Panc1 (cell line): Measurements from ENCODE around the gene SCAMP4.

Experiments used
- CTCF ChIP-seq: fragments of 450-650 bp; IDR thresholded peaks from 2 replicates; pipeline ENCODE4 v1.5.1; 2017; ENCODE audit warnings: mild to moderate bottlenecking
- POLR2AphosphoS5 ChIP-seq: IDR thresholded peaks from 2 replicates; pipeline ENCODE4 v1.6.1; 2012; ENCODE audit warnings: mild to moderate bottlenecking, low read depth, low read length, moderate library complexity
- REST ChIP-seq, 2 experiments: IDR thresholded peaks; 2 replicates each; pipeline ENCODE4 v1.6.1; 2011 to 2012; ENCODE audit warnings: low read depth in 2 of 2, control low read depth in 1 of 2, low read length in 1 of 2, mild to moderate bottlenecking in 1 of 2, moderate library complexity in 1 of 2; ENCODE audit not compliant: insufficient read depth in 1 of 2
- SIN3A ChIP-seq: IDR thresholded peaks from 2 replicates; pipeline ENCODE4 v1.6.1; 2012; ENCODE audit warnings: low read depth, mild to moderate bottlenecking, low read length, moderate library complexity, borderline replicate concordance; ENCODE audit not compliant: insufficient read depth
- TCF7L2 ChIP-seq: IDR thresholded peaks from 2 replicates; pipeline ENCODE4 v1.6.1; 2011; ENCODE audit warnings: mild to moderate bottlenecking, low read depth, low read length, inconsistent platforms

DNA sequence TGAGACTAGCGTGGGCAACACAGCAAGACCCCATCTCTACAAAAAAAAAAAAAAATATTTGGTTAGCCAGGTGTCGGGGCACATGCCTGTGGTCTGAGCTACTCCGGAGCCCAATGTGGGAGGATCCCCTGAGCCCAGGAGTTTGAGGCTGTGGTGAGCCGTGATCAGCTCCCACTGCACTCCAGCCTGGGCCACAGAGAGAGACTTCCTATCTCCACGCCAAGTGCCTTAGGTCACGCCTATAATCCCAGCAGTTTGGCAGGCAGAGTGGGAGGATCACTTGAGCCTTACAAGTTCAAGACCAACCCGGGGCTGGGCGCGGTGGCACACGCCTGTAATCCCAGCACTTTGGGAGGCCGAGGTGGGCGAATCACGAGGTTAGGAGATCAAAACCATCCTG, 8.7 kb upstream of the SCAMP4 start:
- TF ChIP-seq REST (IDR thresholded peaks at IDR 0.05; ENCODE audit: insufficient read depth in 1 of 2, low read depth in 2 of 2, low read length in 1 of 2): no peak
- no peak for TF ChIP-seq CTCF
- no peak for TF ChIP-seq SIN3A
- TF ChIP-seq POLR2AphosphoS5: no peak
- TF ChIP-seq TCF7L2: no peak
